Middle frontal gyrus (tissue), 1 donor: Measurements from ENCODE around the gene USP48.
"Not testable (repeated sequence)": the region's sequence is repeated elsewhere in the genome, so short reads cannot be mapped to it uniquely, and the experiment has no call there.

Experiments used
- DNase-seq: peaks from one replicate; pipeline ENCODE4 v3.0.0-alpha.2; 2015; ENCODE audit warnings: low spot score; ENCODE audit errors: extremely low spot score

USP48 gene

DNA sequence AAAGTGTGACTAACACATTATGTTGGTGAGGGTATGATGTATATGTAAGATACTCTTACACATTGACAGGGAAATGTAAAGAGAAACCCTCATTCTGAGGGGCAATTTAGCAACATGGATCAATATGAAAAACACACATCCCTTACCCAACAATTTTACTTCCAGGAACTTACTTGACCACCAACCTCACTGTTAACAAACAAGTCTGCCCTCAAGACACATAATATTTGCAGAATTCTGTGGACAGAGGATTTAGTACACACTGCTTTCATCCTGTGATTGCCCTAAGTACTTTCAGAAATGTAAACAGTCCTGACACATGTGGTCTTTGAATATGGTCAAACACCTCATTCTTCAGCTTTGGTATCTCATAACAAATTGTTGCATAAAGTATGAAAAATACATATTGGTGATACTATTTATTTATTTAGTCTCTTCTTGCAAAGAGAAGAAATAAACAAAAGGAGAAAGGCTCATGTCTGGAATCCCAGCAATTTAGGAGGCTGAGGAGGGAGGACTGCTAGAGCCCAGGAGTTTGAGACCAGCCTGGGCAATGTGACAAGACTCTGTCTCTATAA lies 6.9 kb downstream of the USP48 start:
- DNase-seq, result no peak

DNA sequence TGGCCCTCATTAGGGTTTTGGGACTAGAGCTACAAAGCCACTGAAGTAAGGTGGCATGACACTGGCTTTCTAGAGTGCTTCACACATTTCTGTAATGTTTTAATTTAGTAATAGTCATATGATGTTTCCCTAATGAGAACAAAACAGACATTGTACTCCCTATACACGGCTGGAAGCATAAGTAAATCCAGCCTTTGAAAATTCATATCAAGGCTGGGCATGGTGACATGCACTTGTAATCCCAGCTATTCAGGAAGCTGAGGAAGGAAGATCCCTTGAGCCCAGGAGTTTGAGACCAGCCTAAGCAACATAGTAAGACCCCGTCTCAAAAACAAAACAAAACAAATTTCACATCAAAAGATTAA lies 7.4 kb downstream of the USP48 start:
- DNase-seq, result no peak

DNA sequence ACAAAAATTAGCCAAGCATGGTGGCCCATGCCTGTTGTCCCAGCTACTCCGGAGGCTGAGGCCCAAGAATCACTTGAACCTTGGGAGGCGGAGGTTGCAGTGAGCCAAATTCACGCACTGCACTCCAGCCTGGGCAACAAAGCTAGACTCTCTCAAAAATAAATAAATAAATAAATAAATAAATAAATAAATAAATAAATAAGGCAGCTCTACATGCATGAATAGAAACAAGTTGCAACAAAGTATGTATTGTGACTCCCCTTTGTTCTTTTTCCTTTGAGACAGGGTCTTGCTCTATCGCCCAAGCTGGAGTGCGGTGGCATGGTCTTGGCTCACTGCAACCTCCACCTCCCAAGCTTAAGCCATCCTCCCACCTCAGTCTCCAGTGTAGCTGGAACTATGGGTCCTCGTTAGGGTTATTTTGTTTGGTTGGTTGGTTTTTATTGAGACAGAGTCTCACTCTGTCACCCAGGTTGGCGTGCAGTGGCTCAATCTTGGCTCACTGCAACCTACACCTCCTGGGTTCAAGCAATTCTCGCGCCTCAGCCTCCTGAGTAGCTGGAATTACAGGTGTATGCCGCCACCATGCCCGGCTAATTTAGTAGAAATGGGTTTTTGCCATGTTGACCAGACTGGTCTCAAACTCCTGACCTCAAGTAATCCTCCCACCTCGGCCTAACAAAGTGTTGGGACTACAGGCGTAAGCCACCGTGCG lies 8.0 kb downstream of the USP48 start:
- DNase-seq, result no peak

- no peak for DNase-seq
These were observed 9.4 kb downstream of the USP48 start for GRCh38 chr1:21773585-21773984.

- DNase-seq, result not testable (repeated sequence)
These were observed 11.3 kb downstream of the USP48 start for GRCh38 chr1:21771672-21772071.

- DNase-seq, result not testable (repeated sequence)
These were observed 12.3 kb downstream of the USP48 start for GRCh38 chr1:21770602-21771001.

- no peak for DNase-seq
These were observed 12.7 kb downstream of the USP48 start for GRCh38 chr1:21770201-21770600.

DNA sequence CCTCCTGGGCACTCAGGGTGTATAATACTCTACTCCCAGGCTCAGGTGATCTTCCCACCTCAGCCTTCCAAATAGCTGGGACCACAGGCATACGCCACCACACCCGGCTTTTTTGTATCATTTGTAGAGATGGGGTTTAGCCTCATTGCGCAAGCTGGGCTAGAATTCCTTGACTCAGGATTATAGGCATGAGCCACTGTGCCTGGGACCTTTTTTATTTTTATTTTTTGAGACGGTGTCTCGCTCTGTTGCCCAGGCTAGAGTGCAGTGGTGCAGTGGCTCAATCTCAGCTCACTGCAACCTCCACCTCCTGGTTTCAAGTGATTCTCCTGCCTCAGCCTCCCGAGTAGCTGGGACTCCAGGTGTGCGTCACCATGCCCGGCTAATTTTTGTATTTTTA lies 15.8 kb downstream of the USP48 start:
- not testable (repeated sequence) for DNase-seq

- DNase-seq, result no peak
These were observed 16.7 kb downstream of the USP48 start for GRCh38 chr1:21766210-21766609.

DNA sequence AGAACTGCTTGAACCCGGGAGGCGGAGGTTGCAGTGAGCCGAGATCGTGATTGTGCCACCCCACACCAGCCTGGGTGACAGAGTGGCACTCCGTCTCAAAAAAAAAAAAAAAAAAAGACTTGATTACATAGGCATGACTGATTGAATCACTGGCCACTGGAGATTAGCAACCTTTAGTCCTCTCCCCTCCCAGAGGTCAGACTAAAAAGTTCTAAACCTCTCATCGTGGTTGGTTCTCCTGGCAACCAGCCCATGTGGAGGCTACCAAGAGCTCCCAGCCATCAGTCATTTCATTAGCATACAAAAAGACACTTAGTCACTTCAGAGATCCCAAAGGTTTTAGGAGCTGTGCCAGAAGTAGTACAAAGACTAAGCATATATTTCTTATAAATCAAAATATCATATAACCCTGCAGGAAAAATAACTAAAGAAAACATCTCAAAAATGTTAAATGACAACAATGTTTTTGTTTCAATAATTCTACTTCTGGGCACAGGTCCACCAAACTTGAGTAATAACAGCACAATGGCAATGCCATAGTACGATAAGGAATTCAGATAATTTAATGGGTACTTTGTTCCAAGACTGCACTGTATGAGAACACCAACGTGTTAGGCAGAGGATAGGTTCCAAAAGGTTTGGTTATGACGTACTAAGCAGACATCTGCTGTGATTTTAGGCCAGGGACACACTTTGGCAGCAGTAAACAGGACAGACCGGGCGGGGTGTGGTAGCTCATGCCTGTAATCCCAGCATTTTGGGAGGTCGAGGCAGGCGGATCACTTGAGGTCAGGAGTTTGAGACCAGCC lies 18.1 kb downstream of the USP48 start:
- DNase-seq, result no peak

DNA sequence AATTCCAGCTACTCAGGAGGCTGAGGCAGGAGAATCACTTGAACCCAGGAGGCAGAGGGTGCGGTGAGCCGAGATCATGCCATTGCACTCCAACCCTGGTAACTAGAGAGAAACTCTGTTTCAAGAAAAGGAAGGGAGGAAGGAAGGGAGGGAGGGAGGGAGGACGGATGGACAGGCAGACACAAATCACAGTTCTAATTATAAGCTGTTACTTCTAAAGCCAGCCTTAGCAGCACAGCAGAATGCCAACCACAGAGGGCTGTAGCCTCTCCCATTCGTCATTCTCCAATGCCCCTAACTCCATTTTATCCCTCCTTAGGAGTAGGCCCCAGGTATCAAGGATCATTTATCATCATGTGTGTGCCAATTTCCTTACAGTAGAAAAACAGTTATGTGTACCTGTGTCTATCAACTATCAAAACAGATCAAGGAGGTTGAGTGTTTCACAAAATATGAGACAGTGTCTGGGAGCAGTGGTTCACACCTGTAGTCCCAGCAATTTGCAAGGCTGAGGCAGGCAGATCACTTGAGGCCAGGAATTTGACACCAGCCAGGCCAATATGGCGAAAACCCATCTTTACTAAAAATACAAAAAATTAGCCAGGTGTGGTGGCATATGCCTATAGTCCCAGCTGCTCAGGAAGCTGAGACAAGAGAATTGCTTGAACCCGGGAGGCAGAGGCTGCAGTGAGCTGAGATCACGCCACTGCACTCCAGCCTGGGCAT lies 19.1 kb downstream of the USP48 start:
- DNase-seq, result no peak

DNA sequence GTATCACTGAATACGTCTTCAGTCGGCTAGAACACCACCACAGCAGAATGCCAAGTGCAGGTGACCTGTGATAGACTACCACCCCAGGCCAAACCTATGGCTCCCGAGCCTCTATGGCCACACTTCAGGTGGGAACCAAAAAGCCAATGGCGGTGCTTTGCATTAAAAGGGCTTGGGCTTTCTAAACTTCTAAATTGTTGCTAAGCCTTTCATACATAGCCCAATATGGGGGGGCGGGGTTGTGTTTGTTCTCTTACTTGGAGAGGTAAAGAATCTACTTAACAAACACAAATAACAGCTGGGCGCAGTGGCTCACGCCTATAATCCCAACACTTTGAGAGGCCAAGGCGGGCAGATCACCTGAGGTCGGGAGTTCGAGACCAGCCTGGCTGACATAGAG lies 19.7 kb downstream of the USP48 start:
- no peak for DNase-seq

GRCh38 chr1:21762022-21762404 lies 20.9 kb downstream of the USP48 start:
- no peak for DNase-seq

DNA sequence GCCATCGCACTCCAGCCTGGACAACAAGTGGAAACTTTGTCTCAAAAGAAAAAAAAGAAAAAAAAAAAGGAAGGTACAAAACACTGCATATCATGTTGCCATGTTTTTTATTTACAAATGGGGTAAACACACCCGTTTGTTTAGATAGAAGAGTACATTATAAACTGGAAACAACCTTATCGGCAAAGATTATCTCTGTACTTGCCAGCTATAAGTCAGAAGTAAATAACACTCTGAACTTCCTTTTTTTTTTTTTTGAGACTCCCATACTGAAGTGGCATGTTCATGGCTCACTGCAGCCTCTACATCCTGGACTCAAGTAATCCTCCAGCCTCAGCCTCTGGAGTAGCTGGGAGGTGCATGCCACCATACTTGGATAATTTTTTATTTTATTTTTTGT lies 21.9 kb downstream of the USP48 start:
- DNase-seq, result no peak

GRCh38 chr1:21759818-21760217 lies 23.1 kb downstream of the USP48 start:
- DNase-seq, result no peak

GRCh38 chr1:21759182-21759581 lies 23.8 kb downstream of the USP48 start:
- no peak for DNase-seq

DNA sequence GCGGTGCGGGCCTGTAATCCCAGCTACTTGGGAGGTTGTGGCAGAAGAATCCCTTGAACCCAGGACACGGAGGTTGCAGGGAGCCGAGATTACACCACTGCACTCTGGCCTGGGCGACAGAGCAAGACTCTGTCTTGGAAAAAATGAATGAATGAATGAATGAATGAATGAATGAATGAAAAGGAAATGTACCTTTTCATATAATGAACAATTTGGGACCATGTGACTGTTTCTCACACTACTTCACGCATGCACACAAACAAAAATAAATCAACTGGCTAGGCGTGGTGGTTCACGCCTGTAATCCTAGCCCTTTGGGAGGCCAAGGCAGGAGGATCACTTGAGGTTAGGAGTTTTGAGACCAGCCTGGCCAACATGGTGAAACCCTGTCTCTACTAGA lies 24.3 kb downstream of the USP48 start:
- DNase-seq, result no peak

GRCh38 chr1:21756393-21757089 lies 26.4 kb downstream of the USP48 start:
- no peak for DNase-seq

- no peak for DNase-seq
These were observed 27.9 kb downstream of the USP48 start for GRCh38 chr1:21755067-21755466.

GRCh38 chr1:21754583-21754982 lies 28.4 kb downstream of the USP48 start:
- DNase-seq, result no peak

DNA sequence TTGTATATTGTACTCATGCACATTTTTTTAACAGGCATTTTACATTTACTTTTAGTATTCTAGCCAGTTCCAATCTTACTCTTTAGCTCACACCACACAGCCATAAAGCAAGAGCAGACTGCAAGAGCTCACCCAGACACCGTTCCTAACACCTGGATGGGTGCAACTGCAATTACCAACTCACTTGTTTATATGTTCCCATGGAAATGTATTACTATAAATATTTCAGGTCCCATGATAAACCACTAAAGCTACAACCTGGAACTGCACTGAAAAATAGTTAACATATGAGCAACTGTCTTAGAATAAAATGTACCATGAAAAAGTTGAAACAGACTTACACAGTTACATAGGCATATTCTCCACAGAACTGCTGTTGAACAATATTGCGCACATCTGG lies 30.8 kb downstream of the USP48 start:
- DNase-seq, result no peak
